SU-DHL-6 (cell line): Measurements from ENCODE around the gene HOXB3.

Experiments used
- H2AFZ ChIP-seq: fragments of 200-600 bp; sonication (generic); 2 replicates; pipeline ENCODE4 v1.6.1; 2014; ENCODE audit warnings: low read depth, mild to moderate bottlenecking, moderate library complexity, mixed read lengths, antibody characterized with exemption, low read length; ENCODE audit not compliant: severe bottlenecking
- H3F3A ChIP-seq: fragments of 200-600 bp; shearing (Covaris generic); 2 replicates; pipeline ENCODE4 v1.6.0; 2016; ENCODE audit warnings: antibody characterized with exemption, mild to moderate bottlenecking; ENCODE audit not compliant: insufficient read depth
- H3K27ac ChIP-seq: fragments of 200-600 bp; sonication (generic); 2 replicates; pipeline ENCODE4 v1.5.1; 2016; ENCODE audit warnings: low read depth, mild to moderate bottlenecking, low read length, moderate library complexity, mixed read lengths
- H3K27me3 ChIP-seq: fragments of 200-600 bp; sonication (generic), shearing (Covaris generic); 2 replicates; pipeline ENCODE4 v1.6.0; 2014; ENCODE audit warnings: mild to moderate bottlenecking, low read length
- H3K36me3 ChIP-seq: fragments of 200-600 bp; sonication (generic); 2 replicates; pipeline ENCODE4 v1.6.1; 2014; ENCODE audit warnings: mild to moderate bottlenecking, low read length, mixed read lengths
- H3K4me2 ChIP-seq: fragments of 300-600, 200-600 bp; shearing (Covaris generic), sonication (generic); 2 replicates; pipeline ENCODE4 v1.6.0; 2014; ENCODE audit warnings: low read length, low read depth, mild to moderate bottlenecking; ENCODE audit not compliant: poor library complexity, severe bottlenecking
- H3K4me3 ChIP-seq: fragments of 200-600 bp; sonication (generic); 2 replicates; pipeline ENCODE4 v1.5.1; 2014; ENCODE audit warnings: antibody characterized with exemption, low read length, mild to moderate bottlenecking, mixed read lengths; ENCODE audit not compliant: insufficient read depth, poor library complexity, severe bottlenecking
- H3K79me2 ChIP-seq: fragments of 200-600 bp; sonication (generic); 2 replicates; pipeline ENCODE4 v1.6.1; 2014; ENCODE audit warnings: mild to moderate bottlenecking, low read length, moderate library complexity; ENCODE audit not compliant: insufficient read depth
- H3K9ac ChIP-seq: fragments of 200-600 bp; sonication (generic); 2 replicates; pipeline ENCODE4 v1.7.0; 2014; ENCODE audit warnings: mild to moderate bottlenecking, low read length
- H3K9me2 ChIP-seq: fragments of 200-600 bp; sonication (generic); replicated peaks from 2 replicates; pipeline ENCODE4 v1.6.1; 2014; ENCODE audit warnings: low read length; ENCODE audit not compliant: insufficient read depth
- H3K9me3 ChIP-seq: fragments of 200-600 bp; sonication (generic); 2 replicates; pipeline ENCODE4 v1.6.1; 2014; ENCODE audit warnings: low read length, mixed read lengths; ENCODE audit not compliant: insufficient read depth
- H4K20me1 ChIP-seq: fragments of 200-600 bp; sonication (generic); 2 replicates; pipeline ENCODE4 v1.6.1; 2014; ENCODE audit warnings: low read depth, mild to moderate bottlenecking, antibody characterized with exemption, low read length, moderate library complexity, mixed read lengths
- EZH2phosphoT487 ChIP-seq: fragments of 200-600 bp; sonication (generic), shearing (Covaris generic); conservative IDR thresholded peaks from 2 replicates; pipeline ENCODE4 v1.6.1; 2018; ENCODE audit warnings: mild to moderate bottlenecking, antibody characterized with exemption, low read length, moderate library complexity, mixed read lengths
- TF ChIP-seq, protein P1 (sequence below): fragments of 200-600 bp; sonication (generic); IDR thresholded peaks from one replicate; pipeline ENCODE4 v1.5.1; 2017; ENCODE audit warnings: antibody characterized with exemption, mild to moderate bottlenecking, low read length, moderate library complexity; ENCODE audit not compliant: insufficient read depth, poor library complexity, severe bottlenecking

The HOXB3 gene

DNA sequence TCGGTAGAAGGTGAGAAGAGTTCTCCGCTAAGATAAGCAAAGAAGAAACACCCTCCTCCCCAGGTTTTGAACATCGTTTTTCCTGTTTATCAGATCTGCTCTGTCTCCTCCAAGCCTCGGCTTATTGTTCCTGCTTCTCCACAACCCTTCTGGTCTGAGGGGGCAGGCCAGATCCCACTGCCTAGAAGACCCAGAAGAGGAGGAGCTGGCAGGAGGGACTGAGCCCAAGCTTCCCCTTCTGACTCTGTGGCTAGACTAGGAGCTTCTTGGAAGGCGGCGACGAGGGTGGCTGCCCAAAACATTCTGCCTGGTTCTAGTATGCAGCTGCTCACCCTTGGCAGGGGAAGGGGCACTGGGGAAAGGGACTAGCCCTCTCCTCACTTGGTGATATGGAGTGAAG, 8.7 kb upstream of the HOXB3 start:
- TF ChIP-seq, protein P1, sequence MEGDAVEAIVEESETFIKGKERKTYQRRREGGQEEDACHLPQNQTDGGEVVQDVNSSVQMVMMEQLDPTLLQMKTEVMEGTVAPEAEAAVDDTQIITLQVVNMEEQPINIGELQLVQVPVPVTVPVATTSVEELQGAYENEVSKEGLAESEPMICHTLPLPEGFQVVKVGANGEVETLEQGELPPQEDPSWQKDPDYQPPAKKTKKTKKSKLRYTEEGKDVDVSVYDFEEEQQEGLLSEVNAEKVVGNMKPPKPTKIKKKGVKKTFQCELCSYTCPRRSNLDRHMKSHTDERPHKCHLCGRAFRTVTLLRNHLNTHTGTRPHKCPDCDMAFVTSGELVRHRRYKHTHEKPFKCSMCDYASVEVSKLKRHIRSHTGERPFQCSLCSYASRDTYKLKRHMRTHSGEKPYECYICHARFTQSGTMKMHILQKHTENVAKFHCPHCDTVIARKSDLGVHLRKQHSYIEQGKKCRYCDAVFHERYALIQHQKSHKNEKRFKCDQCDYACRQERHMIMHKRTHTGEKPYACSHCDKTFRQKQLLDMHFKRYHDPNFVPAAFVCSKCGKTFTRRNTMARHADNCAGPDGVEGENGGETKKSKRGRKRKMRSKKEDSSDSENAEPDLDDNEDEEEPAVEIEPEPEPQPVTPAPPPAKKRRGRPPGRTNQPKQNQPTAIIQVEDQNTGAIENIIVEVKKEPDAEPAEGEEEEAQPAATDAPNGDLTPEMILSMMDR = no peak
- no peak for TF ChIP-seq EZH2phosphoT487
- H3K36me3 ChIP-seq = no peaks in the 10 kb centered on the region
- H3K9me2 ChIP-seq = no peaks in the 10 kb centered on the region
- H3K4me2 ChIP-seq = no peak overlapping the region
- no peak overlapping the region for H3K4me3 ChIP-seq
- no peaks in the 10 kb centered on the region for H3K27me3 ChIP-seq
- no peaks in the 10 kb centered on the region for H4K20me1 ChIP-seq
- no peaks in the 10 kb centered on the region for H3K79me2 ChIP-seq
- H3K27ac ChIP-seq = no peak overlapping the region
- H3F3A ChIP-seq = no peaks in the 10 kb centered on the region
- H2AFZ ChIP-seq = no peak overlapping the region
- H3K9ac ChIP-seq = no peak overlapping the region
- H3K9me3 ChIP-seq = no peaks in the 10 kb centered on the region

DNA sequence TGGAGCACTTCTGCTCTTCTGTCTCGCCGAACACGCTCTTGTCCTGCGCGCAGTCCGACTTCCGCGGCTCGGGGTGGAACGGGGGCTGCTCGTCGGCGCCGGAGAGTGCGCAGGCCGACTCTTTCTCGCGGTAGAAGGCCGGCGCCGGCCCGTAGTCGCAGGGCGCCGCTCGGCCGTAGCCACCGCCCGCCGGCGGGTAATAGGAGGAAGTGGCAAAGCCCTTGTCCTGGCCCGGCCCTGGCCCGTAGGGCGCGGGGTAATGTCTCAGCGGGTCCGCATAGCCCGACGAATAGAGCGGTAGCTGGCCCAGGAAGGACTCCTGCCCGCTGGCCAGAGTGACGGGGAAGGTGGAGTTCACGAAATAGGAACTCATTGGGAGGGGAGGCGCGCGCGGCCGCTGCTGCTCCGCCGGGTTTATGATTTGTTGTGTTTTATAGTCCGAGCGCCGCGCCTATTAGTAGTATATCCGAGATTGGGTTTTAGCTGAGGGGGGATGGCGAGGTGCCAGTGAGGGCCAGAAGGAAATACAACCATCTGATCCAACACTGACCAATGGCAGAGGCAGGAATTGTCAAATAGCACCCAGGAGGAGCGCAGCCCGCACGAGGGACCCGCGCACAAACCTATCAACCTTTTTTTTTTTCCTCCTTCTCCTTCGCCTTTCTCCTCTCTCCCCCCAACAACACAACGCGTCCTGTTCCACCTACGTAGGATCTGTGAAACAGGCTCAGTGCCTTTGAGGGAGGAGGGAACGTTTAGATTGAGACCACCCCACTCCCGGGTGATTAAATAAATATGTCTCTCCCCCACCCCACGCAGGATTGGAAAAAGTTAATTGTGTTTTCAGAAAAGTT, 8.0 kb upstream of the HOXB3 start:
- Histone ChIP-seq H3K9ac (no peak overlapping the region), H3K4me2 (no peak overlapping the region), H3K9me3 (no peaks in the 10 kb centered on the region), H3K79me2 (no peaks in the 10 kb centered on the region), H3K27me3 (no peaks in the 10 kb centered on the region), H3F3A (no peaks in the 10 kb centered on the region), H4K20me1 (no peaks in the 10 kb centered on the region), H2AFZ (no peak overlapping the region), H3K4me3 (no peak overlapping the region), H3K9me2 (no peaks in the 10 kb centered on the region), H3K36me3 (no peaks in the 10 kb centered on the region), H3K27ac (no peak overlapping the region)
- TF ChIP-seq EZH2phosphoT487 = no peak
- TF ChIP-seq, protein P1 = no peak

DNA sequence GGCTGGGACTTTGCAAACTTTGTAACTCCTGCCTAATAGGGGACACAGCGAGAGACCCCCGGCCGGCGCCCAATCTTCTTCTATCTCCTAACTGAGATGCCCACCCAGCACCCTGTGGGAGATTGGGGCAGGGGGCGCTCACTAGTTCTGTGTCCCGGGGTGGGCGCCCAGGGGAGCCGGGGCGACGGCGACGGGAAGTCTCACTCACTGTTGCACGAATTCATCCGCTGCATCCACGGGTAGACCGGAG, 7.4 kb upstream of the HOXB3 start:
- no peaks in the 10 kb centered on the region for H3K79me2 ChIP-seq
- H4K20me1 ChIP-seq = no peaks in the 10 kb centered on the region
- no peak overlapping the region for H3K4me3 ChIP-seq
- H3K9me2 ChIP-seq = no peaks in the 10 kb centered on the region
- no peak overlapping the region for H3K4me2 ChIP-seq
- H3K9ac ChIP-seq = no peak overlapping the region
- no peaks in the 10 kb centered on the region for H3K9me3 ChIP-seq
- no peaks in the 10 kb centered on the region for H3K27me3 ChIP-seq
- H2AFZ ChIP-seq = no peak overlapping the region
- H3F3A ChIP-seq = no peaks in the 10 kb centered on the region
- no peak overlapping the region for H3K27ac ChIP-seq
- TF ChIP-seq, protein P1 = no peak
- no peak for TF ChIP-seq EZH2phosphoT487
- H3K36me3 ChIP-seq = no peaks in the 10 kb centered on the region
